GM19043 (cell line): ENCODE data around the gene EIF3L.

Experiments used
- ATAC-seq: cut with Tn5 transposase; IDR thresholded peaks from one replicate; pipeline ENCODE4 v1.9.1; 2021; ENCODE audit warnings: low read depth; ENCODE audit not compliant: unreplicated experiment

EIF3L gene

DNA sequence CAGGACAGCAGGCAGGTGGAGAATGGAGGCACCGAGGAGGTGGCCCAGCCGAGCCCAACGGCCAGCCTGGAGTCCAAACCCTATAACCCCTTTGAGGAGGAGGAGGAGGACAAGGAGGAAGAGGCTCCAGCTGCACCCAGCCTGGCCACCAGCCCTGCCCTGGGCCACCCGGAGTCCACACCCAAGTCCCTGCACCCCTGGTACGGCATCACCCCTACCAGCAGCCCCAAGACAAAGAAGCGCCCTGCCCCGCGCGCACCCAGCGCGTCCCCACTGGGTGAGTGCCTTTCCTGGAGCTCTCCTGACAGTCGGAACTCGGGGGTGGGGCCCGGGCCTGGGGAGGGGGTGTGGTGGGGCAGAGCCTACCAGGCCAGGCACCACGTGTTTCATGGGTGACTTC is 76.5 kb downstream of the EIF3L start:
- no peak for ATAC-seq

DNA sequence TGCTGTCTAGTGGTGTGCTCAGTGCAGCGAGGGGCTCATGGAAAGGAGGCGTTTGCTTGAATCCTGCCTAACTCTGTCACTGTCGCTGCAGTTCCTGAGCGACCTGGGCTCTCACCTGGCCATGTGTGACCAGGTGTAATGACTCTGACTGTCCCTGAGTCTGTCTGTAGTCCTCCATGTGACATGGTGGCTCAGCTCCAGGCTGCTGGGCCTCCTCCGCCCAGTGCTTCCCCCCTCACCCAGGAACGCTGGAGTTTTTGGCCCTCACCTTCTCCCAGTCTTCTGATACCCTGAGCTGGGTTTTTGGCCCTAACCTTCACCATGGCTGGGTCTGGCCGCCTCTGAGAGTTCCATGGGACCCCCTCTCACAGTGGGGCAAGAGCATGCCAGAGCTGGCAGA is 77.1 kb downstream of the EIF3L start:
- ATAC-seq = no peak

DNA sequence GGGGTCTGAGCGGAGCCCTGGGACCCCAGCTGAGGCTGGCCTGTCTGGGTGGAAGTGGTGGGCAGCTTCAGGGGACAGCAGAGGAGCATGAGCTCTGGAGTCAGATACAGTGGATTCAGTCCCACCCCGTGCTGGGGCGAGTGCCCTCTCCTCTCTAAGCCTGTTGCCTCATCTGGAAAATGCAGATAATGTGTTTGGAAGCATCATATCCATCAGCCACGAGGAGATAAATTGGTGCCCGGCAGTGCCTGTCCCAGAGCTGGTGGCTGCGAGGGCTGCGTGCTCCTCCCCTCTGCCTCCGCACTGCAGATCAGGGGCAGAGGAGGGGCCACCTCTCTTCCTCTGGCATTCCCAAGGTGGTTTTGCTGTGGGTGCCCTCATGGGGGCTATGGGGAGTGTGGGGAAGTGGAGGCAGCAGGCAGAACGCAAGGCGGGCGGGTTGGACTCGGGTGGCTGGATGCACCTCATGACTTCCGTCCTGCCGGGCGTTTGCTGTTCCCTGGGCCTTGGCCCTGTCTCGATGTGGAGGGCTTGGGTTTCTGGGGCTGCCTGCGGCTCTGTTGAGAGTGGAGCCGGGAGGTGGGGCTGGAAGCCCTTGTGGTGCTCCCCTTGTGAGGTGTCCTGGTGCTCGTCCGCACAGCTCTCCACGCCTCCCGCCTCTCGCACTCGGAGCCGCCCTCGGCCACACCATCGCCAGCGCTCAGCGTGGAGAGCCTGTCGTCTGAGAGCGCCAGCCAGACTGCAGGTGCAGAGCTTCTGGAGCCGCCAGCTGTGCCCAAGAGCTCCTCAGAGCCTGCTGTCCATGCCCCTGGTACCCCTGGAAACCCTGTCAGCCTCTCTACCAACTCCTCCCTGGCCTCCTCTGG is 77.8 kb downstream of the EIF3L start:
- ATAC-seq = no peak

GRCh38 chr22:37927637-37927936 is 78.4 kb downstream of the EIF3L start:
- no peak for ATAC-seq

GRCh38 chr22:37929390-37929789 is 80.2 kb downstream of the EIF3L start:
- no peak for ATAC-seq

DNA sequence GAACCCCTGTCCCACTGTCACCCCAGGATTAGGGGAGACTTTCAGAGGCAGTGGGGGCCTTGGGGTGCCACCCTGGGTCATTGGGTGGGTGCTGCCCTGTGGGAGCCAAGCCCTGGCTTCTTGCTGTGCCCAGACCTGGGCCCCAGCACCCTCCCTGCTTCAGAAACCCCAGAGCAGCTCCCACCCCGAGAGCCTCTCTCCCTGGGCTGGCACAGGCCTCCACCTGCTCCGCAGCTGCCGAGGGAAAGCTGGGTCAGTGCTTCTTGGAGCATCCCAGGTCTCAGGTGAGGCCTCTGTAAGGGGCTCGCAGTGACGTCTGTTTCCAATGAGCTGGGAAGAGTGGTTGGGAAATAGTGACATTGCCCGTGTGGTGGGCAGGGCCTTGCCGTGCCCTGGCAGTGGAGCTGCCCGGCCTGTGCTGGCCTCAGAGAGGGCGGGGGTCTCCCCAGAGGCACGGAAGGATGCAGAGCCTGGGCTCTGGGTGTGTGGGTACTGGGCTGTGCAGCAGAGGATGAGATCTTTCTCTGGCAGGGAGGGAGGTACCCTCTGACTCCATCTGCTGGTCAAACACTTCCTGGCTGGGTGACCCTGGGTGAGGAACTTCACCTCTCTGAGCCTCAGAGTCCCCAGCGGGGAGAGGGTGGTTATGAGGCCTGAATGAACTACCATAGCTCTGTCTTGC is 81.2 kb downstream of the EIF3L start:
- no peak for ATAC-seq

DNA sequence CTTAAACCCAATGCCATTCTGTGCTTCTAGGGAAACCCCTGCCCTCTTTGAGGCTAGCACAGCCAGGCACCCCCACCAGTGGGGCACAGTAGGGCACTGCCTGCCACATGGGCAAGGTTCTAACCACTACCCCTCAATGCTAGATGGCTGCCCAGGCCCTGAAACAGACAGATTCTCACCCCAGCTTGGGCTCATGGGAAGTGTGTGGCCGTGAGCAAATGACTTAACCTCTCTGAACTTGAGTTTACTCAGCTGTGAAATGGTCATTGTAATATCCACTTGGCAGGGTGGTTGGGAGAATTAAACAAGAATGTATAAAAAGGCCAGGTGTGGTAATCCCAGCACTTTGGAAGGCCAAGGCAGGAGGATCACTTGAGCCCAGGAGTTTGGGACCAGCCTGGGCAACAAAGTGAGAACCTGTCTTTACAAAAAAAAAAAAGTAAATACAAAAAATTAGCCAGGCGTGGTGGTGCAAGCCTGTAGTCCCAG is 81.8 kb downstream of the EIF3L start:
- no peak for ATAC-seq

DNA sequence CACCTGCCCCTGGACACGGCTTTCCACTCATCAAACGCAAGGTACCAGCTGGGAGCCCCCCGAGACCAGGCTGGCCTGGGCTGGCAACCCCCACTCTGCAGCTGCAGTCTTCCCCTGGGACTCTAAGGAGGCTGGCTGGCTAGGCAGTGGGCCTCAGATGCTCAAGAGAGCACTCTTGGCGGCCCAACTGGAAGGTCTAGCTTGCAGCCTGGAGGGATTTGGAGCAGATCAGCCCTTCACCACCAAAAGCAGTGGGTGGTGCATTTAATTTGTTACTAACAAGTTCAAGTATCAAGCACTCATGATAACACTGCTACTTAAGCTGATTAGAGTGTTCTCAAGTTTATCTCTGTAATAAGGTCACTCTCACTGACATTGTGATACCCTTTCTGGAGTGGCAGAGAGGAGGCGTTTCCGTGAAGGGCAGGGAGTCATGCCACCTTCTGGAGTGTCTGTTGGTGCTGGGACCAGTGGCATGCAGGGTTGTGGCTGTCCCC is 82.7 kb downstream of the EIF3L start:
- ATAC-seq = no peak

DNA sequence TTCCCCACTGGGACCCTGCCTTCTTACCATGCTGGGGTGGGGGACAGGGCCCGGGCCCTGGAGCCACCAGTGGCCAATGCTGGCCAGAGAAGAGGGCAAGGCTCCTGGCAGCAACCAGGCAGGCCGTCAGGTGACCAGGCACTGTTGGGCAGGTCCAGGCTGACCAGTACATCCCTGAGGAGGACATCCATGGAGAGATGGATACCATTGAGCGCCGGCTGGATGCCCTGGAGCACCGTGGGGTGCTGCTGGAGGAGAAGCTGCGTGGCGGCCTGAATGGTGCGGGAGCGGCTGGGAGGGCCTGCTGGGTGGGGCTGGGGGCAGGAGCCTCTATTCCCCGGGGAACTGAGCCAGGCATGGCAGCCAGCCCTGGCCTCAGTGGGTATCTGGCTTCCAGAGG is 83.2 kb downstream of the EIF3L start:
- no peak for ATAC-seq

DNA sequence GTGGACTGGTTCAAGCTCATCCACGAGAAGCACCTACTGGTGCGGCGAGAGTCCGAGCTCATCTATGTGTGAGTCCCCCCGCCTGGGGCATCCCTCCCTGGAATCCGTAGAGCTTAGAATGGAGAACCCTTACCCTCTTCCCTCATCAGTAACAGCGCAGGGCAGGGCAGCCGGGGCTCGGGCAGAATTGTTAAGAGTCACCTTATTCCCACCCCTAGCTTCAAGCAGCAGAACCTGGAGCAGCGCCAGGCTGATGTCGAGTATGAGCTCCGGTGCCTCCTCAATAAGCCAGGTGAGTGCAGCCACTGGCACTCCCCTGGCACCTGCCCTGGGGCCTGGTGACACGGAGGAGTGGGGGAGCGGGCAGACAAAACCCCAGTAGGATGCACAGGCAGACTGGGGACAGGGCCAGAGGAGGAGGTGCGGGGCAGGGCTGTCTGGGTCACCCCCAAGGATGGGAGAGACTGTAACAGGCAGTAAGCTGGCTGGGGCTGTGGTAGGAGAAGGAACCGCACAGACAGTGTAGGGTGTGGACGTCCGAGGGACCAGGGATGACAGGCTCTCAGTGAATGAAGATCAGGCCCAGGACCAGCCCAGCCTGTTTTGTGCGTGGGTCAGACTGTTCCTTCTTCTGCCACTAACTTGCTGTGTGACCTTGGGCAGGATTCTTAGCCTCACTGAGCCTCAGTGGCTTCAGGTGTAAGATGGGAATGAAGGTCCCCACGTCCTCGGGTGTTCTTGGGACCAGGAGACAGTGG is 83.8 kb downstream of the EIF3L start:
- ATAC-seq = no peak

GRCh38 chr22:37933711-37934376 is 84.6 kb downstream of the EIF3L start:
- peak; percentile 64 for ATAC-seq
